ENCODE measurements around the gene TLL1.

TLL1 gene

DNA sequence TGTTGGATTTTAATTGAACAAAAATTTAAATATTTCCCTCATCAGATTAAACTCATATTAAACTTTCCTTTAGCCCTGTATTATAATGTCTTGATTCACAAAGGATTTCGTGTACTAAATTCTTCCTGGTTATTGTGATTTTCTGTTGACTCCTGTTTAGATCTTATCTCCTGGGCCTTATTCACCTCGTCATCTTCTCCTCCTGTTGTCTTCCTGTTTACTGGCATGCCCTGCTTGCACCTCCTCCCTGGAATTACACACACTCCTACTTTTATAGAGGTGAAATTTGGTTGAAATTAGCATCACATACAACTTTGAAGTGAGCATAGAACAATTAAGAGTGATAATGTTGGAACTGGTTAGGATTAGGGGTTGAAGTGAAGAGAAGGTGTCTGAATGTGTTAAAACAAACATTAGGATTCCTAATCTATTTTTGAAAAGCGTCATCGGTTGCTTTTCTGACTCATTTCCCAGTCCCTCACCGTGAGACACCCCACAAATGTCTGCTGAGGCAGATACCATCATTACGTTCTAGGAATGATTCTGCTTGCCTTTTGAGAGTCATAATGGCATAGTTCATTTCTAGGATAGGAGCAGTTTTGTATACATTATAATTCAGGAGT lies 32.5 kb downstream of the TLL1 start:
- DNase-seq, result no peak

DNA sequence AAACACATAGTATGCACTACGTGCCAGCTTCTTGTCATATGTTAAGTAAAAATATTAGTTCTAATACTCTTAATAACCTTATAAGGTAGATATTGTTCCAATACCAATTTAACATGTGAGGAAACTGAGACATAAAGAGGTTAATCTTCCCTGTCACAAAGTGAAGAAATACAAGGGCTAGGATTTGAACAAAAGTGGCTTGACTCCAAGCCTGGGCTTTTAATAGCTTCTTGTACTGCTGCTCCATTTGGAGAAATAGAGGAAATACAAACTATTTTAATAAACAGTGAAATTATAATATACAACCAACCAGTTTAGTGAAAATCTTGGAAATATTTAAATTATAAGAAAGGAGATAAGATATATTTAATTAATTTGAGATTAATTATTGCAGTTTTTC lies 33.2 kb downstream of the TLL1 start:
- no peak for DNase-seq

DNA sequence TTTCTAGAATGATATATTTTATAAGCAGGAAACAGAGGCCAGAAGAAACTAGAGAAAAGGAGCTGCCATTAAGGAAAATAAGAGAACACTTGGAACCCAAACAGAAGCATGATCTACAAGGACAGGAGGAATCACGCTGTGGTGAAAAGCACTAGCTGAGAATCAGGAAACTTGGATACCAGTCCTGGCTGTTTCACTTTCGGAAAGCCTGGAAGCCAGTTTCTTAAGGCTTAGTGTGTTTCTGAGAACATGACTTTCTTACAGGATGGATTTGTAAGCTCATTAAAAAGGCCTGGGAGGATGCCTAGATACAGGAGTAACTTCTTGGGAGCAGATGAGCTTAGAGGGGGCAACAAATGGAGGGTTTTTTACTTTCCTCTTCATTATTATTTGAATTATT lies 36.9 kb downstream of the TLL1 start:
- DNase-seq, result no peak

DNA sequence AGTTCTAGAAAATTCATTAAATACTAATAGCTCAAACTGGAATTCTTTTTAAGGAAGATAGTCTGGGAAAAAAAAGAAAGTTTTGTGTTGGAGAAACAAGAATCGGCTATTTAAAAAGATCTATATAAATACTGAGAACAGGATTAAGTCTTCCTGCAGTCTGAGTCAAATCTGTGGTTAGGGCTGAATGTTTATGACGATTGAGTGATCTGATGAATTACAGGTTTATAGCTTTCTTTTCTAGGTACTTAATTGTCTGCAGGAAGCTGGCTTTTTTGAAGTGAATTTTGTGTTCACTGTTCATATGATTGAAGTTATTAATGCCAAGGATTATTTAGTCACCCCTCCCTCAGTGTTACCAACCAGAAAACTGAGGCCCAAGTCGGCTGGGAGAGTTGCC lies 42.2 kb downstream of the TLL1 start:
- DNase-seq, result no peak

DNA sequence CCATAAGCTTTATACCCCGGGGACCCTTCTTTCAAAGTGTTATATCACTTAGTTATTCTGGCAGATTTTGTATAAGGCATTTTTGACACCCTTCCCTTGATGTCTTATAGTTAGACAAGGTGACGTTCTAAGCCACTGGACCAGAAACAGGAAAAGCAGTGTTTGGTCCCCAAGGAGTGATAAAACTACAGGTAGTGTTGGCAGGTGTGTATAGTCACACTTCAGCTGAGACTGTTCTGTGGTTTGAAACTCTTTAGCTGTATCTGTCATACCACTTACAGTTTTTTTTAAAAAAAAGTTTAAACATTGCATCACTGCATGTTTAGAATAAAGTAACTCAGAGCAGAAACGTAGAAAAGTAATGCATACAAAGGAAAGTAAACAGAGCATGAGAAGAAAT lies 48.5 kb downstream of the TLL1 start:
- no peak for DNase-seq

DNA sequence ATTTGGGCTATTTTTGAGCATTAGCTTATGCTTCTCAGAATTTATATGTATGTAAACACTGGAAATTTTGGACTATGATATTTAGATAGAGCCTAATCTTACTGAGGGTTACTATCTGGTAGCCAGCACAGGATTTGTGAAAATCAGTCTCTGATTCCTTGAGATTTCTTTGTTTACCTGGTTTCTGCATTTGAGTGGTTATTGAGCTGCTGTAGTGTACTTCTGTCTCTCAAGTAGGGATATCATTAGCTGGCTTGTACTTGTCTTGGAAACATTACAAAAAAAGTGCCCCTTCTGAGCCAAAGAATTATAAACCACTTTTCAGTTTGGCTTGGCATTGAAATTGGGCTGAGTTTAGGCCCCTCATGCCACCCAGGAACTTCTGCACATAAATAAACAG lies 49.7 kb downstream of the TLL1 start:
- DNase-seq, result no peak

DNA sequence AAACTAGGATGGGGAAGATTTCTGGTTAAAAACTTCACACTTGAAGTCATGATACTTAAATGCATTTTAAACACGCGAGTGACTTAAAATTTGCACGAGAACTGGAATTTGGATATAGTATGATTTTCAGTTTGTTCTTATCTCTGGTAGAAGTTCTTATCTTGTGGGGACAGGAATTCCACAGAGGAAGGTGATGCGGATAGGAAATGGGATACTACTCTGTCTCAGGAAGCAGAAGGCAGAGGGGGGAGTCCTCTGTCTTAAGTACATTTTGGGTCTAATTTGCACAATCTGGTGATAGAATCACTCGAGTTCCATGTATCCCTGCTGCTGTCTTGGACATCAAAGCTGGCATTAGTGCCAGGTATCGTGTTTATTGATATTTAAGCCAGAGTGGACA lies 53.3 kb downstream of the TLL1 start:
- no peak for DNase-seq

DNA sequence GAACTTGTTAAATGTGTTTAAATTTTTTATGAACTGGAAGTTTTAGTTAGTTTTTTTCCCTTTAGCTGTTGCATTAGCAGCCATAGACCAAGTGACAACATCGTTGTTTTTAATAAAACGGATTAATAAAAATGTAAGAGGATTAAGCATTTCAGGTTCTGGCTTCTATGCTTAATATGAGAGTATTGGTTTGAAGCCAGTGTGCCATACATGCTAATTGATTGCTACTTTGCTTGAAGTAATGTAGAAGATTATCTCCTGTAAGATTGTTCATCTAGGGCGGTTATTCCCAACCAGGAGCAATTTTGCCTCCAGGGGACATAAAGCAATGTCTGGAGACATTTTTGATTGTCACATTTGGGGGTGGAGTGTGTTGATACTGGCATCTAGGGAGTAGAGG lies 54.3 kb downstream of the TLL1 start:
- no peak for DNase-seq

DNA sequence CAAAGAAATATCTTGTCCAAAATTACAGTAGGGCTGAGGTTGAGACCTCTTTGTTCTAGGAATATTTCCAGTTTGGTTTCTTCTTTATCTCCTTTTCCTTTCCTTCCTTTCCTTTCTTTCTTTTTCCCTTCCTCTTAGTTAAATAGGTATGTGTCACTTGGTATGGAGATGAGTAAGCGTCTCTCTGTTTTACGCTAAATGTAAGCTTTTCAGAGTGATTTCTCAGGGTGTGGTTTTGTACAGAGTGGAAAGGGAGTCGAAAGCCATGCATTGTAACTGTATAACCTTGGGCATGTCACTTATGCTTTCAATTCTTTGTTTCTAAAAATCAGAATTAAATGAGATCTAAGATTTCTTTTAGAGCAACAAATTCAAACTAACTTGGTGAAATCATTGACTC lies 54.8 kb downstream of the TLL1 start:
- no peak for DNase-seq

DNA sequence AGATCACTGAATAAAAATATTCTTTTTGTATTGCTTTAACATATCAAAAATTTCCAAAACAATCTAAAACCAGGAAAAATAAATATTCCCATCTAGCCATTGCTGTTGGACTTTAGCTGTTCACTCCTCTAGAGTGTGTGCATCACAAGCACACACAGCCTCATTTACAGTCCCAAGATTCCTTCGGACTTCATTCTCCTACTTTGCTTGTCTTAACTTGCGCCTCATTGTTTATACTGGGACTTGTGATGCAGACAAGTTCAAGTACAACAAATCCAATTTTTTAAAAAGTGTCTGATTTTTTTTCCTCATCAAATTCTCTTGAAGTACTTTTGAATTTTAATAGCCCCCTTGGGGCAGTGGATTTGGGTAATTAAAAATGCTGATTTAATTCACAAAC lies 55.6 kb downstream of the TLL1 start:
- no peak for DNase-seq

DNA sequence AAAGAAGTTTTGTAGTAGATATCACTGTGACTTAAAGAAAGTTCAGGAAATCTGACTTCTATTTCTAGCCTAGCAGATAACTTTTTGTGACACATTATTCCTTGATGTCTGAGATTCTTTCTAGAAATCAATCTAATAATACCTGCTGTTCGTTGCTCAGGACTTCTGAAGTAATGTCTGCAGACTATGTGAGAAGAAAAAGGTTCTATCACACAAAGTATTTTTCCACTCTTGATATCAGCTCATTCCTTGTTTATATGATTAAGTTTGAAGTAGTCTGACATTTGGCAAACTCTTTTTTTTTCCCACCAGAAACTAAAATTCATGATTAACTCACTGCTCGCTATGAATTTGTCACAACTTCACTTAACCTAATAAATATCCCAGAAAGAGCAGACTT lies 56.6 kb downstream of the TLL1 start:
- DNase-seq, result no peak

DNA sequence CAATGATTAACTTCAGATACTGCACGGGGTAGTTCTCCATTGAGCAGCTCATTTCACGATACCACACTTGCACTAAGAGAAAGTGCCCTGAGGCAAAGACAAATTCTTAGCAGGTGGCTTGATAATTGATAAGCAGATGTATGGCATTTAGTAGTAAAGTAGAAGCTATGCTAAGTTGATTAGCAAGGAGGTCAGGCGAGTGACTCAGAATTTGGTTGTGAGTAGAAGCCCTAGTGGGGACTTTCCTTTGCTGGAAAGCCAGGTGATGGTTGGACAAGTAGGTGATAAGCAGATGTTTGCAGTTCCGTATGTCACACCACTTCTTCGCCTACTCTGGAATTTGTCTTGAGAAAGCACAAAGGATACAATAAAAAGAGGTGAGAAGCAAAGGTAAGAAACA lies 58.7 kb downstream of the TLL1 start:
- no peak for DNase-seq

DNA sequence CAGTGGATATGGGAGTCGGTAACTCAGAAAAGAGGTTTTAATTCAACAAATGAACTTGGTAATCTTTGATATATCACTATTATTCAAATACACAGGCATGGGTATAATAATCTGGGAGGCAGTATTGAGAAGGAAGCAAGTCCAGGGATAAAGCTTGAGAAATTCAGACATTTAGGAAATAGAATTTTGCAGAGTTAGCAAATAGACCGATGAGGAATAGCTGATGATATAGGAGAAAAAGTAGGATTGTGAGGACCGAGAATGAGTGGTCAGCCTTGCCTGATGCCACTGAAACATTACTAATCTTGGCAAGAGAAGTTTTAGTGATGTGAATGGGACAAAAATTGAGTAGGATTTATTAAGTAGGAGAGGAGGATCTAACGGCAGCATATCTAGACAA lies 71.9 kb downstream of the TLL1 start:
- no peak for DNase-seq

DNA sequence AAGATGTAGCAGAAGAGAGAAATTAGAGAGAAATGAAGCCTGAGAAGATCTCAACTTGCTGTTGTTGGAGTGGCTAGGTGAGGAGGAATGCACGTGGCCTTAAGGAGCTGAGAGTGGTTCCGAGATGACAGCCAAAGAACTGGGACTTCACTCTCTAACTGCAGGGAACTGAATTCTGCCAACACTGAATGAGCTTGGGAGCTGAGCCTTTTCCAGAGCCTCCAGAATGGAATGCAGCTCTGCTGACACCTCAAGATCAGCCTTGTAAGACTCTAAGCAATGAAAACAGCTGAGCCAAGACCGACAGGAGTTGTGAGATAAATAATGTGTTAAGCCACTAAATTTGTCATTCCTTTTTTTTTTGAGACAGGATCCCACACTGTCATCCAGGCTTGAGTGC lies 73.0 kb downstream of the TLL1 start:
- no peak for DNase-seq

DNA sequence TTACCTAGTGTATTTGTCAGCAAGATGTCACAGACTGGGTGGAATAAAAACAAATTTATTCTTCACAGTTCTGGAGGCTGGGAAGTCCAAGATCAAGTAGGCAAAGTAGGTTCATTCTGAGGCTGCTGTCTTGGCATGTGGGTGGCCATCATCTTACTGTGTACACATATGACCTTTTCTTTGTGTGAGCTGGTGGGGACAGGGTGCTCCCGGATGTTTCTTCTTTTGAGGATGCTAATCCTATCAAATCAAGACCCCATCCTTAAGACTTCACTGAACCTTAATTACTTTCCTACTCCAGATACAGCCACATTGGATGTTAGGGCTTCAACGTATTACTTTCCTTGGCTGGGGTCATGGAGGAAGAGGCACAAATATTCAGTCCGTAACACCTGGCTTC lies 74.0 kb downstream of the TLL1 start:
- no peak for DNase-seq

DNA sequence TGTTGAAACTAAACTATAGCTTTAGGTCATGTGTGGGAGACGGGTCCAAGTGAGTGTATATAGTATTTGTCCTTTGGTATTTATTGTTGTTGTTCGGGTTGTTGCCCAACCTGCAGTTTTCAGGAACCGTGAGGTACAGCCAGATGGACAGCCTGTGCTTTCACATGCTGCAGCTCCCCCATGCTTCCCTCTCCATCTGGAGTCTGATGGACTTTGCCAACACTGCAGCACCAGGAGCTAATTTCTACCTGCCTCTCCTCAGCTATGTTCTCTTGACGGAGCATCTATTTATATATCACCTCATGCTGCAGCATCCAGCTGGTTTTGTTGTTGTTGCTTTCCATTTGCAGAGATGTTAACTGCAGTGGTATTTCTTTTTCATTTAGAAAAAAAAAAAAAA lies 80.1 kb downstream of the TLL1 start:
- DNase-seq, result no peak

DNA sequence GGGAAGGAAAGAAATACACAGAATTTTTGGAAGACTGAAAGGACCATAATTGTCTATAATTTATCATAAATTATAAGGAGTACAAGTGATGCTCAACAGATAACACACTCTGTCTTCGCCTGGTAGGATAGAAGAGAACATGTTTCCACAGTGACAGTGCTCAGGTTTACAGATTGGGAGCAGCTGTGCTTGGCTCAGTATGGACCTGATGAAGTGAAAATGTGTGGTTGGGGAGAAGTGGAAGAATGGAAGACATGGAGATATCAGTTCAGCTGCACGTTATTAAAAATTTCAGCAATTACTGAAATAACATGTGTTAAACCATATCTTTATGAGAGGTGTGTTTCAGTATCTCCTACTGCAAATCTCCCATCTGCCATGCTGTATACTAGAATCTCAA lies 90.6 kb downstream of the TLL1 start:
- DNase-seq, result no peak

DNA sequence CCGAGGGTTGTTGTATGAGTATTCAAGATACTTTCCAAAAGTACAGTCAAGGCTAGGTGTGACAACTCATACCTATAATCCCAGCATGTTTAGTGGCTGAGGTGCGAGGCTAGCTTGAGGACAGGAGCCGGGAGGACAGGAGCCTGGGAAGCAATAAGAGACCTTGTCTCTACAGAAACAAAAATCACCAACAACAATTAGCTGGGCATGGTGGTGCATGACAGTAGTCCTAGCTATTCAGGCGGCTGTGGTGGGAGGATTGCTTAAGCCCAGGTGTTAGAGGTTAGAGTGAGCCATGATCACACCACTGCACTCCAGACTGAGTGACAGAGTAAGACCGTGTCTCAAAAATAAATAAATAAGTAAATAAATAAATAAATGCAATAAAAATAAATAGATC lies 91.6 kb downstream of the TLL1 start:
- no peak for DNase-seq

DNA sequence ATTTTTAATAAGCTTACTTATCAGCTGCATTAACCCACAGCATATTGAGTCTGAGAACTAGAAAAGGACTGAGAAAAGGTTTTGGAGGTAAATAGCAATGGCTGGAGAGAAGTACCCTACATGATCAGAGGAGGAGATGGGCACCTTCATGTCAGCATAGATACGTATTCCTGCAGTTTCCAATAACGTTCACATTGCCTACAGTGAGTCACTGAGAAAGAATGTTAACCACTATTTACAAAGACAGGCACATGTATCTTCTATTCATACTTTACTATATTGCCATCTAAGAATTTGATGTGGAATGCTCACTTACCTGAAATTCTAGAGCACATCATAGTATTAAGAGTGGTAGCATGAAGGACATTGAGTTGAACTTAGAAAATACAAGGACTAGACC lies 92.5 kb downstream of the TLL1 start:
- no peak for DNase-seq

DNA sequence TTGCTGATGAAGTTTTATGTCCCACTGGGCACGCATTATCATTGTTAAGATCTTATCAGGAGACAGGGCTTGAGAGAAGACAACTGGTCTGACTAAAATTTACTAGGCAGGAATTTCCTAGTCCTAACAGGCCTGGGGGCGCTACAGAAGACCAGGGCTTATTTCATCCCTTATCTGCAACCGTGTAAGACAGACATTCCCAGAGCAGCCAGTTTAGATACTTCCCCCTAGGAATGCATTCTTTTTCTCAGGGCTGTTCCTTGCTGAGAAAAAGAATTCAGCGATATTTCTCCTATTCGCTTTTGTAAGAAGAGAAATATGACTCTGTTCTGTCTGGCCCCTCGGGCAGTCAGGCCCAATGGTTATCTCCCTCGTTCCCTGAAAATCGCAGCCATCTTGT lies 93.8 kb downstream of the TLL1 start:
- DNase-seq, result no peak

DNA sequence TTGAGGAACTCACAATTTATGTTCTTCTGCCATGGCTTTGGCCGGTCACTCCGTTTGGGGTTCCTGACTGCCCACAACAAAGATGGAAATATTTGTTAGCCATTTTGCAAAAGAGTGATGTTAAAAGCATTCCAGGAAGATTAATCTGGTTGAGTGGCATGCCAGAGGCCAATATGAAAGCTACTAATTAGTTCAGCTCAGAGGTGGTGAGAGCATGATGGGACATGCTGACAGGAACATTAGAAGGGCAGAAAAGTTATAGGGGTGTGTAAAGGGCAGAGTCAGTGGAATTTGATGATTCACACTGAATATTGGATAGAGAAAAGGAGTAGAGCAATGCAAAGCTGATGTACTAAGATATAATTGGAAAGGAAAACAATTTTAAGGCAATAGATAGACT lies 94.4 kb downstream of the TLL1 start:
- no peak for DNase-seq

DNA sequence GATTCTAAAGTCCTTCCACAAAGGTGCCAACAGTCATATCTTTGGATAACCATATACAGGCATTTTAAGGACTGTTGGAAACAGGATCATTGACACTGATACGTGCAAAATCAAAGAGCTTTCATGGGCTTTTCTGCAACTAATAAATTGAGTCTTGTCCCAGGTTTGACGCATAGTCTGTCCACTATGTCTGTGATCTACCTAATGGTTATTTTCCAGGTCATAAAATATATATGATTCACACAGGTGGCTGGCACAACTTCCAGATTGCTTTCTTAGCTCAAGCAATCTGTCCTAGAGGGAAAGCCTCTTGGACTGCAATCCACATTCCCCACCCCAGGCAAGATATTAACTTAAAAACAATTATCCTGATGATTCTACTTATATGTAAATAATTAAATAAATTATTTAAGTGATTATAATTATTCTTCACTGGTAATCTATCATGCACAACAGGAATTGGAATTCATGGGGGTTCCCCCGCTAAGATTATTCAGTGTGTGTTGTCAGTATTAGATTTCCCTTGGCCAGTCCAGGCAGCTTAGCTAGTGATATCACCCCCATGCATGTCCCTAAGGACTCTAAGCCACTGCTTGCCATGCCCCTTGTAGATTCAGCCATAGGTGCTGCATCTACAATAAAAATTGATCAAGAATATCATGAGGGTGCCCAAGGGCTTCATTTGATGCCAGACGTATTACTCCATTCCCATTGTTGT lies 97.8 kb downstream of the TLL1 start:
- no peak for DNase-seq

DNA sequence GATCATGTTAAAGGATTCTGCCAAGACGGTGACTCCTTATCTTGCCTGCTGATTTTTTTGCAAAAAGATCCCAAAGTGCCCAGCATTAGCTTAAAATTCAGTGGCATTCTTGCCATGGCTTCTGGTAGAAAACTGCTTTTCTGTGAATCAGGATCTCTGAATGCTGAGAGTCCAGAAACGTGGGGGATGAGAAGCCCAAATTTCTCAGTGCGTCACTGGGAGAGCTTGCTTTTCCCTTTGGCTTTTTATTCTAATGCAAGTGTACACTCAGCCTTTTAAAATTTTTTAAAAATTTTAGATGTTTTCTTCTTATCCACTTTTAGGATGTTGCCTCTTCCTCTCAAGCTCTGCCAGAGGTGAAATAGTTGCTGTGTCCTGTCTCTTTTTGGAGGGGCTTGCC lies 98.4 kb downstream of the TLL1 start:
- no peak for DNase-seq

DNA sequence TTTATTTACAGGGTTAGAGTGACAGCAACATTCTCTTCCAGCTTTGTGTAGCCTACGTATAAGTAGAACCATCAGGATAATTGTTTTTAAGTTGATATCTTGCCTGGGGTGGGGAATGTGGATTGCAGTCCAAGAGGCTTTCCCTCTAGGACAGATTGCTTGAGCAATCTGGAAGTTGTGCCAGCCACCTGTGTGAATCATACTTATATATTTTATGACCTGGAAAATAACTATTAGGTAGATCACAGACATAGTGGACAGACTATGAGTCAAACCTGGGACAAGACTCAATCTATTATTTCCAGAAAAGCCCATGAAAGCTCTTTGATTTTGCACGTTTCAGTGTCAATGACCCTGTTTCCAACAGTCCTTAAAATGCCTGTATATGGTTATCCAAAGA lies 98.9 kb downstream of the TLL1 start:
- no peak for DNase-seq

DNA sequence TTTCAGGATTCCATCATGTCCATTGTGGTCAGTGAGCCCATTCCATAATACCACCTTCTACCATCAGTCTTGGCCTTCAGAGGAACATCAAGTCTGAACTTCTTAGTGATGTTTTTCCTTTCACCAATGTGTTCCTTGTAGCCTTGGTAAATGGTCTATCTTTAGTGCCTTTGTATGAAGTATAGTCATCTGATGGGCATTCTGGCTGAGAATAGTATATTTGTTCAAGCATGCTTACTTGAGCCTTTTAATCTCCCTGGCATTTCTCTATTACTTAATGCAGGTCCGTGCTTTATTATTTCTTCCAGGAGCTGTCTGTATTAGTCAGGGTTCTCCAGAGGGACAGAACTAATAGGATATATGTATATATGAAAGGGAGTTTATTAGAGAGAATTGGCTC lies 99.7 kb downstream of the TLL1 start:
- no peak for DNase-seq

All from CD4-positive, alpha-beta T cell treated with Interleukin-17A for 1 hour (primary cell).